Measurements from ENCODE around the gene GNB5. TPM values are rescaled to one million over a fixed set of nuclear protein-coding genes. Genes with fewer than 3 reads are reported as not detected.
A peak's percentile ranks its signal among the peaks of the same experiment; 100 is the strongest.

The GNB5 gene
- total RNA-seq, 1 donor from 2014 or later = 48.6 TPM

DNA sequence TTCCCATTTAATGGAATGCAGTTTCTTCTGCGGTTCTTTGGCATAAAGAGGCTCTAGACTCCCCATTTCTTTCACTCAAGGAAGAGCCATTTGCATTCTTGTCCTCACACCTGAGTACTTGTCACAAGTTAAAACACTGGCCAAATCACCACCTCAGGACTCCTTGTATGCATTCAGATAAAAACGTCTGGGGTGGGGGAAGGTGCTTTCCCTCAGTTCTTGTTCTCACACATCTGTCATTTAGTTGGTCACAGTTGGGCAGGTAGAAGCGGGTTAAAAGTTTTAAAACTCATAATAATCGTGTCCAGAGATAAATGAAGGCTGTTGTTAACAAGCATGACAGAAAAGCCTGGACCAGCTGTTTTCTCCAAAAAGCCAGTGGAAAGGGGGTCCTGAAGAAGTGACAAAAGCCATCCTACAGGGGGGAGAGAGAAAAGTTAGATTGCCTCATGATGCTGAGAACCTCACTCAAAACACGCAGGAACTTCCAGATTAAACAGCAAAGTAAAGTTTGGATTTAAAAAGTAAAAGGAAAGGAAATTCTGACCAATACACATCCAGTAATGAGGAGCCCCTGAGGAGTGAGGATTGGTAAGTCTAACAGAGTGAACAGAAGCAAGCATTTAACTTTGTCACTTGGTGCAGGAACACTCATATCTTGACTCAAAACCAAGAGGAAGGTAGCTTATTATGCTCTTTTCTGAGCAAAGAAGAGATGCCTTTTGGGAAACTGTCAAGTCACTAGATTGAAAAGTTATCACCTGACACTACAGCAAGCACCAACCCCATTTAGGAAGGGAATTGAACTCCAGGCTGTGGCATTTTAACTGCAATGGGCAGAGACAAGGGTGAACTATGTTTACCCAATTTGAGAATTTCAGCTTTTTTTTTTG, 81.4 kb downstream of the GNB5 start:
- intact Hi-C loops (cut with DNase I) = no loop called here
- Histone ChIP-seq H3K27me3 (no peaks in the 10 kb centered on the region), H3K4me3 (no peak overlapping the region), H3K36me3 (no peaks in the 10 kb centered on the region), H3K9me3 (no peaks in the 10 kb centered on the region), H3K4me1 (peaks cover 16% of the 10 kb centered on the region), H3K27ac (no peak overlapping the region)
- TF ChIP-seq, protein P1, sequence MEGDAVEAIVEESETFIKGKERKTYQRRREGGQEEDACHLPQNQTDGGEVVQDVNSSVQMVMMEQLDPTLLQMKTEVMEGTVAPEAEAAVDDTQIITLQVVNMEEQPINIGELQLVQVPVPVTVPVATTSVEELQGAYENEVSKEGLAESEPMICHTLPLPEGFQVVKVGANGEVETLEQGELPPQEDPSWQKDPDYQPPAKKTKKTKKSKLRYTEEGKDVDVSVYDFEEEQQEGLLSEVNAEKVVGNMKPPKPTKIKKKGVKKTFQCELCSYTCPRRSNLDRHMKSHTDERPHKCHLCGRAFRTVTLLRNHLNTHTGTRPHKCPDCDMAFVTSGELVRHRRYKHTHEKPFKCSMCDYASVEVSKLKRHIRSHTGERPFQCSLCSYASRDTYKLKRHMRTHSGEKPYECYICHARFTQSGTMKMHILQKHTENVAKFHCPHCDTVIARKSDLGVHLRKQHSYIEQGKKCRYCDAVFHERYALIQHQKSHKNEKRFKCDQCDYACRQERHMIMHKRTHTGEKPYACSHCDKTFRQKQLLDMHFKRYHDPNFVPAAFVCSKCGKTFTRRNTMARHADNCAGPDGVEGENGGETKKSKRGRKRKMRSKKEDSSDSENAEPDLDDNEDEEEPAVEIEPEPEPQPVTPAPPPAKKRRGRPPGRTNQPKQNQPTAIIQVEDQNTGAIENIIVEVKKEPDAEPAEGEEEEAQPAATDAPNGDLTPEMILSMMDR (IDR thresholded peaks at IDR 0.05) = no peak
- TF ChIP-seq POLR2AphosphoS5 (IDR thresholded peaks at IDR 0.05; ENCODE audit: insufficient read depth in 1 of 2, low read depth in 1 of 2) (no peak), POLR2A (IDR thresholded peaks at IDR 0.05) (no peak)
- no peak for DNase-seq (ENCODE audit: extremely low spot score in 2 of 2)

DNA sequence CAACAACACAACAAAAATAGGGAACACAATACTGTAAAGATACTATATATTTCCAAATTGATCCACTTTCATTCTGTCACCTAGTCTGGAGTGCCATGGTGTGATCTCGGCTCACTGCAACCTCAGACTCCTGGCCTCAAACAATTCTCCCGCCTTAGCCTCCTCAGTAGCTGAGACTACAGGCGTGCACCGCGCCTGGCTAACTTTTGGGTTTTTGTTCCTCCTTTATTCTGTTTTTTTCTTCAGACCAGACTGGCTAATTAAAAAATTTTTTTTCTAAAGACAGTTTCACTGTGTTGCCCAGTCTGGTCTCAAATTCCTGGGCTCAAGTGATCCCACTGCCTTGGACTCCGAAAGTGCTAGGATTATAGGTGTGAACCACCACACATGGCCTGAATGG, 84.0 kb downstream of the GNB5 start:
- Histone ChIP-seq H3K9me3 (no peaks in the 10 kb centered on the region), H3K36me3 (no peaks in the 10 kb centered on the region), H3K27ac (no peak overlapping the region), H3K27me3 (no peaks in the 10 kb centered on the region), H3K4me1 (peaks cover 26% of the 10 kb centered on the region), H3K4me3 (no peak overlapping the region)
- intact Hi-C loops (cut with DNase I) = no loop called here
- no peak for TF ChIP-seq POLR2A (IDR thresholded peaks at IDR 0.05)
- no peak for TF ChIP-seq POLR2AphosphoS5 (IDR thresholded peaks at IDR 0.05; ENCODE audit: insufficient read depth in 1 of 2, low read depth in 1 of 2)
- TF ChIP-seq, protein P1 (IDR thresholded peaks at IDR 0.05) = no peak
- no peak for DNase-seq (ENCODE audit: extremely low spot score in 2 of 2)

DNA sequence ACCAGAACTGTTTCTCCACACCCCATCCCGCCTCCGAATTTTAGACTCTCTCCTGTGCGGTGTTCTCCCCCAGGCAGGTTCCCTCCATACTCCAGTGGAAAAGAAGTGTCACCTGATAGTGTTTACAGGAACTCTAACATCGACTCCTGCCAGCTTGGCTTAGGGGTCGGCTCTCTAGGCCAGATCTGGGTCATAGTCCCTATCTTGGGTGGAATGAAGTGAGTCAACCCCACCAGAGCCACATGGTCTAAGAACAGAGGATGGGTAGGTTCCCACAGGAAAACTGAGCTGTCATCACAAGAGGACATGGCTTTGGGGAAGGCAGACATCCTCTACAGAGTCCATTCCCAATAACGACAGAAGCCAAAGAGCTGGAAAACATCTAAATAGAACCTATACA, 84.6 kb downstream of the GNB5 start:
- TF ChIP-seq POLR2A (IDR thresholded peaks at IDR 0.05) (no peak), POLR2AphosphoS5 (IDR thresholded peaks at IDR 0.05; ENCODE audit: insufficient read depth in 1 of 2, low read depth in 1 of 2) (no peak)
- TF ChIP-seq, protein P1 (IDR thresholded peaks at IDR 0.05) = no peak
- Histone ChIP-seq H3K4me1 (peaks cover 23% of the 10 kb centered on the region), H3K36me3 (no peaks in the 10 kb centered on the region), H3K27ac (no peak overlapping the region), H3K27me3 (no peaks in the 10 kb centered on the region), H3K4me3 (no peak overlapping the region), H3K9me3 (no peaks in the 10 kb centered on the region)
- intact Hi-C loops (cut with DNase I) = no loop called here
- no peak for DNase-seq (ENCODE audit: extremely low spot score in 2 of 2)

GRCh38 chr15:52105846-52106245, 85.3 kb downstream of the GNB5 start:
- H3K9me3 ChIP-seq = no peaks in the 10 kb centered on the region
- H3K4me3 ChIP-seq = no peak overlapping the region
- no peaks in the 10 kb centered on the region for H3K27me3 ChIP-seq
- intact Hi-C loops (cut with DNase I) = no loop called here
- no peaks in the 10 kb centered on the region for H3K36me3 ChIP-seq
- H3K27ac ChIP-seq = no peak overlapping the region
- H3K4me1 ChIP-seq = peaks cover 20% of the 10 kb centered on the region
- DNase-seq (ENCODE audit: extremely low spot score in 2 of 2) = no peak
- TF ChIP-seq, protein P1 (IDR thresholded peaks at IDR 0.05) = no peak
- no peak for TF ChIP-seq POLR2A (IDR thresholded peaks at IDR 0.05)
- no peak for TF ChIP-seq POLR2AphosphoS5 (IDR thresholded peaks at IDR 0.05; ENCODE audit: insufficient read depth in 1 of 2, low read depth in 1 of 2)

- intact Hi-C loops (cut with DNase I) = no loop called here
- no peak for DNase-seq (ENCODE audit: extremely low spot score in 2 of 2)
- no peaks in the 10 kb centered on the region for H3K36me3 ChIP-seq
- peaks cover 20% of the 10 kb centered on the region for H3K4me1 ChIP-seq
- no peaks in the 10 kb centered on the region for H3K9me3 ChIP-seq
- no peak overlapping the region for H3K4me3 ChIP-seq
- TF ChIP-seq, protein P1 (IDR thresholded peaks at IDR 0.05) = no peak
- TF ChIP-seq POLR2AphosphoS5 (IDR thresholded peaks at IDR 0.05; ENCODE audit: insufficient read depth in 1 of 2, low read depth in 1 of 2) (no peak), POLR2A (IDR thresholded peaks at IDR 0.05) (no peak)
- peak overlapping the region; percentile 76 for H3K27ac ChIP-seq
- H3K27me3 ChIP-seq = no peaks in the 10 kb centered on the region
Measured at GRCh38 chr15:52104532-52105004, 86.6 kb downstream of the GNB5 start.
